Stromal cell of bone marrow (primary cell): Measurements from ENCODE around the gene ZIC1.

Experiments used
- DNase-seq: peaks from one replicate; pipeline ENCODE4 v3.0.0-alpha.2; 2012; ENCODE audit warnings: low read depth

Gene ZIC1

GRCh38 chr3:147395899-147396711 lies 13.1 kb upstream of the ZIC1 start:
- no peak for DNase-seq

GRCh38 chr3:147396712-147397046 lies 12.5 kb upstream of the ZIC1 start:
- no peak for DNase-seq

DNA sequence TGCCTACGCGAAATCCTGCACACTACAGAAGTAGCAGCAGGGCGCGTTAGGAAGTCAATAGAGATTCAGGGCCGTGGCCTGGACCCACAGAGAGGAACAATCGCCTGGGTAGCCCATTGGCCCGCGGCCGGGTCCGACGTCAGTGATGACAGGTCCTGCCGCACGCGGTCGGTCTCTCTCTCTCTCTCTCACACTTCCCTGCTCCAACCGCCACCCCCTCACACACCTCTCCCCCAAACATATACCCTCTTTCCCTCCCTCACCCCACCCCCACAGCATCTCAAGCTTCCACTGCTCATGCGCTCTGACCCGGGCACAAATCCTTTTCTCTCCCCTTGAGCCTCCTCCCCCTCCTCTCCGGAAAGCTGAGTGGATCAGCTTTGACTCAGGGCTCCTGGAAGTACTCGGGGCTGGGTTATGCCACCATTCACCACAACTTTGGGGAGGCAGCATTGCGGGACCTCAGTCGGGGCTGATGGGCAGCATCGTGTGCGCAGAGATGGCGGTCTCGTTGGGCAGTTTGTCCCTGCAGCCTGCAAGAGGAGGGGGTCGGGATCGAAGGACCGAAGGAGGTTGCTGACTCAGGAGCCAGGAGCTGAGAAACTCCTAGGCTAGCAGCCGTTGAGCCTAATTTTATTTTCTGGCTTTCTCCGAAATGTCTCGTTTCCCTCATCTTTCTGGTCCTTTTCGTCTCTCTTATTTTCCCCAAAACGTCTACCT lies 11.8 kb upstream of the ZIC1 start:
- DNase-seq = no peak

GRCh38 chr3:147397875-147398812 lies 11.0 kb upstream of the ZIC1 start:
- no peak for DNase-seq

- DNase-seq = no peak
These were observed 10.2 kb upstream of the ZIC1 start for GRCh38 chr3:147398813-147399534.

GRCh38 chr3:147400111-147400510 lies 9.1 kb upstream of the ZIC1 start:
- DNase-seq = no peak

GRCh38 chr3:147400999-147401398 lies 8.2 kb upstream of the ZIC1 start:
- no peak for DNase-seq

GRCh38 chr3:147401421-147401820 lies 7.7 kb upstream of the ZIC1 start:
- no peak for DNase-seq

GRCh38 chr3:147402159-147402558 lies 7.0 kb upstream of the ZIC1 start:
- DNase-seq = no peak

DNA sequence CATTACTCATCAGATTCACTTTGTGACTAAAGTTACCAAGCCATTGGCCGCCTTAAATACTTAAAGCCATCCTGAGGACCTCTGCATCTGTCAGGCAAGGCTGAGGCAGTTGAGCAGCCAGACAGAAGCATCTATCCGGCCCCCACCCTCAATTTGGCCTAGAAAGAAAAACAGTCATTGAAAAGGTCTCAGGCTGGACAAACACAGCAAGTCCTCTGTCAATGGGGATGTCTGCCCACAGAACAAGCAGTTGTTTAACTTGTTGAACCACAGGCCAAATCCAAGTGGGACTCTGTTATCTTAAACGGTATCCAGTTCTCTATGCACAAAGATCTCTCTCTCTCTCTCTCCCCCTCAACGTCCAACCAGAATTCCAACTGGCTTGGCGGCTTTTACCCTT lies 5.7 kb upstream of the ZIC1 start:
- DNase-seq = no peak

GRCh38 chr3:147404000-147404799 lies 5.0 kb upstream of the ZIC1 start:
- no peak for DNase-seq

GRCh38 chr3:147404800-147405230 lies 4.3 kb upstream of the ZIC1 start:
- DNase-seq = no peak

GRCh38 chr3:147405231-147406027 lies 3.7 kb upstream of the ZIC1 start:
- DNase-seq = no peak

- no peak for DNase-seq
These were observed 2.9 kb upstream of the ZIC1 start, which contains the start of gene ZIC4 for GRCh38 chr3:147406028-147406931. TSS of gene ZIC4 (minus strand) at chr3:147406543. CDS start at chr3:147402797, 3,746 bp downstream.

DNA sequence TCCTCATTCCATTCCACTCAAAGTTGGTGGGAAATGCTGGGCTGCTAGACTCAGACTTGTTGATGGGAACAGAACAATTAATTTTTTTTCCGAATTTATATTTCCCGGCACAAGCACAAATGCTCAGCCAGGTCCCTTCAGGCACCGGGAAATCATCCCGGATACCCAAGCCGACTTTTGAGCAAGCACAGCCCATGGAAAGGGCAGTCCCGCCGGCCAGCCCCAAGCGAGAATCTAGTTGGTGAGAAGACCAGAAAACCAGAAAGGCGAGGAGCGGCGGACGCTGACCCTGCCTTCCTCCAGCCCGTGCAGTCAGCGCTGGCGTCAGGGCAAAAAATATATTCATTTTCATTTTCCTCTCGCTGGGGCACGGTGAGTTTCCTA lies 2.1 kb upstream of the ZIC1 start:
- DNase-seq = no peak

DNA sequence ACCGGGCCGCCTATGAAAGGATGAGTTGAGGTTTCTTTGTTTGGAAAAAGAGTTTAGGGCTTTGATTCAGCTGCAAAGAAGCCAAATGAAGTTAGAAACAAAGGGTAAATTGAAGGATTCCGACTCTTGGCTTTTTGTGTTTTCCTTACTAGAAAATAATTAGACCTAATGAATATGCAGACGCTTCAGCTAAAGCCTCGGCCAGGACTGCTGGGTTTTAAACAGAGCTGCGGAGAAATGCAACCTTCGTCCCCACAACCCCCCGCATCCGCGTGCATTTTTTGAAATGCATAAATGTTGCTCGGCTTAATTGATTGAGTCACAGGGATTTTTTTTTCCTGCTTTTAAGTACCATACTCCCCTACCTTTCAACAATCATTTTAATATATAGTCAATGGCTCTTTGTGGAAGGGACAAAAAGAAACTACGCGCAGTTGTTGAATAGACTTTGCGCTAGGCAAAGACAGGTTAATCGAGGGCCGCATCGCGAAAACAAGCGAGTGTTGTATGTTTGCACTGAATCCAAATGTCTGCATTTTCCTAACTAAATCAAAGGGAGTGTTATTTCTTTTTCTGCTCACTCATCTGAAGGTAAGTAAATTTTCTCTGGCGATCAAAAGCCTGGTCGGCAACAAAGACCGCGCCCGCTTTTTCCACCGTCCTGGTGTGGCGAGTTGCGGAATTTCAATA lies 1.5 kb upstream of the ZIC1 start:
- no peak for DNase-seq

DNA sequence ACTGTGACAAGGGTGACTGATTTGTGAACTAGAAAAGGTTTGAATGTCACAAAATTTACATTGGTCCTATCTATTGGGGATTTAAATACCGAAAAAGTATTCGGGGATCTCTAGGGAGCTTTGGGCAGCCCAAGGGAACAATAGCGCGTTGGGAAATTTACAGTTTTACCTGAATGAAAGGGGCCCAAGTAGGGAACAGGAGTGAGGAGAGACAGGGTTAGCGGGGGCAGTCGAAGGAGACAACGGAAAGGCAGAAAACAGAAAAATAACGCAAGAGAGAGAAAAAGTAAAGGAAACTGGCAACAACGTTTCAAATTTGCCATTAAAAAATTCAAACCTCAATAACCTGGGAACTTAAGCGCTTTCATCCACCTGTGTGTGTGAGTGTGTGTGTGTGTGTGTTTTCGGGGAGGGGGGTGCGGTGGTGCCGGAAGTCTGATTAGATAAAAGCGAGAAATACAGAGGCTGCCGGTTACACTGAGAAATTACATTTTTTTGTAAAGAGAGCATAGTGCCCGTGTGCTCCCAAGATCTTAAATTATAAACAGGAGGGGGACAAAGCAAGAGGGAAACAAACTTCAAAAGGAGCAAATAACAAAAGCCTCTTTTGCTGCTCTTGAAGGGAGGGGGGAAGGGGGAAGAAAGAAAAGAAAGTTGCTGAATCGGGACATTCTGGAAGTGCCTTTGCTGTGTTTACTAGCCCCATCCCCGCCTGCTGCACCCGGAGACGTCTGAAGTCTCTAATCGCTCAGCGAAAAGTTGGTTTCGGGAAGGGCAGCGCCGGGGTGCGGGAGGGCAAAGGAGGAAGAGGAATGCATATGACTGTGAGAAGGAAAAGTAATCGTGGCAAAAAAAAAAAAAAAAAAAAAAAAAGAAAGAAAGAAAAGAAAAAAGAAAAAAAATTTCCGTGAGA lies 721 bp upstream of the ZIC1 start:
- no peak for DNase-seq
